Heart right ventricle (tissue), 16 donors: ENCODE data around the gene BRPF3. TPM values are rescaled to one million over a fixed set of nuclear protein-coding genes. Genes with fewer than 3 reads are reported as not detected.

Source experiments
- ATAC-seq, 8 donors: fragments of 200-7000 bp; cut with Tn5 transposase; one replicate each; pipeline ENCODE4 v1.9.1; 2020; ENCODE audit warnings: mild to moderate bottlenecking in 8 of 8, moderate library complexity in 8 of 8, moderate number of reproducible peaks in 1 of 8
- DNase-seq, 2 donors: peaks; one replicate each; pipeline ENCODE4 v3.0.0-alpha.2; 2020
- H3K27ac ChIP-seq, 10 donors: fragments of 200-600 bp; sonication (generic) in 2 of 10; one replicate each; pipeline versions ENCODE4 v1.5.0 to v1.8.0; 2020 to 2022; ENCODE audit warnings: mild to moderate bottlenecking in 3 of 10
- H3K27me3 ChIP-seq, 7 donors: fragments of 200-600 bp; one replicate each; pipeline ENCODE4 v1.8.0; 2021 to 2022; ENCODE audit warnings: mild to moderate bottlenecking in 2 of 7
- H3K36me3 ChIP-seq, 9 donors: fragments of 200-600 bp; sonication (generic) in 1 of 9; one replicate each; pipeline versions ENCODE4 v1.5.0 to v1.8.0; 2020 to 2022; ENCODE audit warnings: mild to moderate bottlenecking in 2 of 9
- H3K4me1 ChIP-seq, 9 donors: fragments of 200-600 bp; sonication (generic) in 1 of 9; one replicate each; pipeline versions ENCODE4 v1.5.0 to v1.8.0; 2020 to 2022; ENCODE audit warnings: mild to moderate bottlenecking in 4 of 9
- H3K4me3 ChIP-seq, 10 donors: fragments of 200-600 bp; sonication (generic) in 2 of 10; one replicate each; pipeline versions ENCODE4 v1.5.0 to v1.8.0; 2020 to 2022; ENCODE audit warnings: mild to moderate bottlenecking in 7 of 10, moderate library complexity in 2 of 10
- H3K9me3 ChIP-seq, 11 donors: fragments of 200-600 bp in 10 of 11; sonication (generic) in 2 of 11; one replicate each; pipeline versions ENCODE4 v1.5.0 to v1.8.0; 2013 to 2022; ENCODE audit warnings: mild to moderate bottlenecking in 2 of 11, control low read depth in 1 of 11, moderate library complexity in 1 of 11
- CTCF ChIP-seq, 9 donors: fragments of 200-600 bp; sonication (generic) in 2 of 9; IDR thresholded peaks; one replicate each; pipeline versions ENCODE4 v1.5.0 to v1.8.0; 2021 to 2022; ENCODE audit warnings: antibody characterized with exemption in 9 of 9, mild to moderate bottlenecking in 5 of 9, moderate library complexity in 1 of 9
- WGBS, 2 donors: extraction: QIAGEN DNeasy Blood & Tissue Kit; methylation state at CpG; one replicate each; pipeline ENCODE4 v1.1.7; 2013; ENCODE audit warnings: inconsistent platforms in 1 of 2; 5-methylcytosine and 5-hydroxymethylcytosine counted together
- intact Hi-C, 10 donors: fragments of 100-400 bp; cut with DNase I; formaldehyde crosslinking; loops; one replicate each; pipeline versions ENCODE4 v1.11.1 to v1.14.2; 2022
- polyA plus RNA-seq, 2 donors: library from polyadenylated mRNA; stranded (reverse); fragments of 200-250 nt; gene quantifications; one replicate each; pipeline ENCODE4 v1.2.3, GENCODE V29; 2013
- total RNA-seq, 10 donors: library from RNA; stranded (reverse); fragmentation: NEBNext Ultra II Directional in 3 of 10; extraction: Animal tissue kit (Norgen Biotek cat#: 25700) in 3 of 10; gene quantifications; one replicate each; pipeline versions ENCODE4 v1.2.1 to v1.2.4, GENCODE V29; 2021 to 2023
- donor health status: Arrhythmogenic right ventricular cardiomyopathy.
- donor health status: ischemic (EF 13 %, LVEDD 7.1; RV severe dilation, severe dysfunction).
- donor health status: healthy with polysubstance abuse.
- donor health status: DM: no; HTN: yes; CAD: no.
- donor health status: DM: no; HTN: no; CAD: no.
- donor health status: ischemic (EF 25% LVEDD 6.9; RV normal size, moderate dysfunction).
- donor health status: ischemic (EF 25% LVEDD 5.7; RV mildly dilated, moderate dysfunction).
- donor health status: healthy.
- donor health status: DM: yes; HTN: yes; CAD: no.
- donor health status: Ischemic cardiomyopathy.
- donor health status: ischemic (EF 35%, LVEDD 5.7; RV mildly dilated, moderate dysfunction).
- donor health status: nonischemic (EF 11% LVEDD 7.7; RV severe dilation, severe dysfunction).
- donor health status: DM: yes; HTN: yes; CAD: no.
- donor health status: PGD.
- donor health status: ischemic (EF 29% LVEDD 5.4; RV normal size, mild dysfunction).
- donor health status: nonischemic (EF 23%, LVEDD 6.1; RV moderate dilation, normal function).

The BRPF3 gene
- total and polyA plus RNA-seq, 12 donors = 6.3 to 20.5 (median 16.1) TPM

- ATAC-seq (no peak), DNase-seq (no peak)
- WGBS, 2 donors = 24 to 28% methylated on average over 8 of the region's 8 CpGs
- Histone ChIP-seq H3K36me3 (peaks cover 0 to 9% (median 3%) of the 10 kb centered on the region in 9 donors), H3K27me3 (no peaks in the 10 kb centered on the region), H3K9me3 (no peaks in the 10 kb centered on the region), H3K27ac (peak overlapping the region in 9 of 10 donors; percentile 92 to 98 (median 96)), H3K4me1 (peaks cover 4 to 26% (median 14%) of the 10 kb centered on the region in 9 donors), H3K4me3 (peak overlapping the region in 9 of 10 donors; percentile 67 to 93 (median 71))
- no peak for TF ChIP-seq CTCF (IDR thresholded peaks at IDR 0.05)
- intact Hi-C loops = loop anchor here in 9 of 10 donors (1.0 to 10.0 kb wide), 8 partner anchors 58 to 169 kb away; partner anchors contain the start of gene MAPK14 (in 6 of the 9)
These were observed 952 bp upstream of the BRPF3 start for GRCh38 chr6:36195471-36196112.

- intact Hi-C loops = loop anchor here in 9 of 10 donors (1.0 to 10.0 kb wide), 8 partner anchors 60 to 170 kb away; partner anchors contain the start of gene MAPK14 (in 6 of the 9)
- DNase-seq = peak; percentile 99 to 100
- Histone ChIP-seq H3K4me3 (peak overlapping the region; percentile 40 to 93 (median 71)), H3K27me3 (no peaks in the 10 kb centered on the region), H3K27ac (peak overlapping the region; percentile 92 to 98 (median 96)), H3K36me3 (peaks cover 0 to 23% (median 13%) of the 10 kb centered on the region in 9 donors), H3K9me3 (no peaks in the 10 kb centered on the region), H3K4me1 (peaks cover 5 to 31% (median 14%) of the 10 kb centered on the region in 9 donors)
- no peak for TF ChIP-seq CTCF (IDR thresholded peaks at IDR 0.05)
- 0 to 1% methylated on average over 37 to 58 of the region's 58 CpGs for WGBS, 2 donors
- ATAC-seq = peak; percentile 97 to 100 (median 98)
These were observed 470 bp downstream of the BRPF3 start for GRCh38 chr6:36196880-36197548.

- DNase-seq (peak in 1 of 2 donors; percentile 7), ATAC-seq (peak in 1 of 8 donors; percentile 5)
- Histone ChIP-seq H3K4me3 (peak overlapping the region; percentile 40 to 93 (median 71)), H3K4me1 (peaks cover 5 to 37% (median 14%) of the 10 kb centered on the region in 9 donors), H3K27ac (peak overlapping the region in 3 of 10 donors; percentile 95 to 96 (median 96)), H3K36me3 (peaks cover 0 to 30% (median 13%) of the 10 kb centered on the region in 9 donors), H3K27me3 (no peaks in the 10 kb centered on the region), H3K9me3 (no peaks in the 10 kb centered on the region)
- intact Hi-C loops = loop anchor here in 9 of 10 donors (2.0 to 10.0 kb wide), 7 partner anchors 60 to 171 kb away; partner anchors contain the start of gene MAPK14 (in 6 of the 9)
- TF ChIP-seq CTCF (IDR thresholded peaks at IDR 0.05) = no peak
- WGBS, 2 donors = 59 to 60% methylated on average over 17 of the region's 17 CpGs
These were observed 1.2 kb downstream of the BRPF3 start for GRCh38 chr6:36197739-36198221.

DNA sequence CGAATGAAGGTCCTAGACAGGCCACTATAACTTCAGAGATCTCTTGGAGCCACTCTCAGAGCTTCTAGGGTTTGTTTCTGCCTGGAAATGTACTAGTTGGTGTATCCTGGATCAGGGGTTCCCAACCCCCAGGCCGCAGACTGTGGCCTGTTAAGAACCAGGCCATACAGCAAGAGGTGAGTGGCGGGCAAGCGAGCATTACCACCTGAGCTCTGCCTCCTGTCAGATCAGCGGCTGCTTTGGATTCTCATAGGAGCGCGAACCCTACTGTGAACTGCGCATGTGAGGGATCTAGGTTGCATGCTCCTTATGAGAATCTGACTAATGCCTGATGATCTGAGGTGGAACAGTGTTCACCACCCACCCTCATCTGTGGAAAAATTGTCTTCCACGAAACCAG is 2.4 kb downstream of the BRPF3 start:
- H3K27ac ChIP-seq = no peak overlapping the region
- no peaks in the 10 kb centered on the region for H3K9me3 ChIP-seq
- no peak for DNase-seq
- H3K4me3 ChIP-seq = no peak overlapping the region
- 96 to 97% methylated on average over 9 of the region's 9 CpGs for WGBS, 2 donors
- H3K4me1 ChIP-seq = peaks cover 5 to 49% (median 15%) of the 10 kb centered on the region in 9 donors
- no peaks in the 10 kb centered on the region for H3K27me3 ChIP-seq
- no peak for ATAC-seq
- intact Hi-C loops = loop anchor here in 6 of 10 donors (5.0 to 10.0 kb wide), 5 partner anchors 62 to 172 kb away; partner anchors contain the start of gene MAPK14 (in 3 of the 6)
- no peak for TF ChIP-seq CTCF (IDR thresholded peaks at IDR 0.05)
- peaks cover 0 to 42% (median 13%) of the 10 kb centered on the region in 9 donors for H3K36me3 ChIP-seq
